ENCODE data around the gene COL4A5.

COL4A5 gene

GRCh38 chrX:108642273-108642628 lies 202.6 kb downstream of the COL4A5 start:
- DNase-seq: no peak

GRCh38 chrX:108664701-108665100 lies 225.1 kb downstream of the COL4A5 start:
- DNase-seq: no peak

GRCh38 chrX:108666101-108666500 lies 226.5 kb downstream of the COL4A5 start:
- DNase-seq: no peak

GRCh38 chrX:108671526-108671925 lies 231.9 kb downstream of the COL4A5 start:
- no peak for DNase-seq

- no peak for DNase-seq
Observed at GRCh38 chrX:108696690-108697089, 257.1 kb downstream of the COL4A5 start.

GRCh38 chrX:108699368-108699767 lies 259.7 kb downstream of the COL4A5 start:
- peak; percentile 31 for DNase-seq

GRCh38 chrX:108701633-108702032 lies 262.0 kb downstream of the COL4A5 start:
- DNase-seq: no peak

- no peak for DNase-seq
Observed at GRCh38 chrX:108702530-108702929, 262.9 kb downstream of the COL4A5 start.

- no peak for DNase-seq
Observed at GRCh38 chrX:108704839-108705238, 265.2 kb downstream of the COL4A5 start.

- DNase-seq: no peak
Observed at GRCh38 chrX:108712886-108713285, 273.2 kb downstream of the COL4A5 start.

GRCh38 chrX:108722561-108722960 lies 282.9 kb downstream of the COL4A5 start:
- DNase-seq: no peak

GRCh38 chrX:108726748-108727147 lies 287.1 kb downstream of the COL4A5 start:
- DNase-seq: no peak

- DNase-seq: no peak
Observed at GRCh38 chrX:108731153-108731552, 291.5 kb downstream of the COL4A5 start.

- DNase-seq: no peak
Observed at GRCh38 chrX:108732630-108733321, 293.1 kb downstream of the COL4A5 start.

GRCh38 chrX:108734426-108734825 lies 294.8 kb downstream of the COL4A5 start:
- DNase-seq: no peak

GRCh38 chrX:108735091-108735678 lies 295.5 kb downstream of the COL4A5 start:
- DNase-seq: no peak

- DNase-seq: no peak
Observed at GRCh38 chrX:108735679-108736508, 296.3 kb downstream of the COL4A5 start.

- DNase-seq: no peak
Observed at GRCh38 chrX:108736509-108737479, 297.2 kb downstream of the COL4A5 start, which contains the start of gene IRS4. Gene IRS4, minus strand, starts transcription at chrX:108736563.

GRCh38 chrX:108737754-108738153 lies 298.1 kb downstream of the COL4A5 start:
- no peak for DNase-seq

- DNase-seq: no peak
Observed at GRCh38 chrX:108740299-108740774, 300.7 kb downstream of the COL4A5 start.
